Measurements from ENCODE around the gene CAD.
A peak's percentile ranks its signal among the peaks of the same experiment; 100 is the strongest.

- TF ChIP-seq CTCF (conservative IDR thresholded peaks at IDR 0.05 in 1 of 2, IDR thresholded peaks at IDR 0.05 in 1 of 2; ENCODE audit: low read depth in 1 of 2, low read length in 2 of 2) (no peak), EZH2 (IDR thresholded peaks at IDR 0.05; ENCODE audit: low read length, missing control alignments) (peak; percentile 54)
These were observed 47.1 kb downstream of the CAD start for GRCh38 chr2:27264253-27264752.
